DOHH2 (cell line): ENCODE measurements around the gene COA8.

Source experiments
- H3F3A ChIP-seq: fragments of 200-600 bp; sonication (generic), shearing (Covaris generic); 2 replicates; pipeline ENCODE4 v1.6.0; 2016; ENCODE audit warnings: antibody characterized with exemption, mild to moderate bottlenecking; ENCODE audit not compliant: control insufficient read depth, insufficient read depth
- H3K27ac ChIP-seq: fragments of 200-600 bp; sonication (generic); 2 replicates; pipeline ENCODE4 v1.5.1; 2014; ENCODE audit warnings: low read depth, mild to moderate bottlenecking, low read length, moderate library complexity
- H3K27me3 ChIP-seq: fragments of 200-600 bp; sonication (generic); 2 replicates; pipeline ENCODE4 v1.6.1; 2014; ENCODE audit warnings: mild to moderate bottlenecking, low read length, mixed read lengths; ENCODE audit not compliant: control insufficient read depth
- H3K36me3 ChIP-seq: fragments of 200-600 bp; sonication (generic); 2 replicates; pipeline ENCODE4 v1.6.1; 2014; ENCODE audit warnings: mild to moderate bottlenecking, low read length, moderate library complexity, mixed read lengths; ENCODE audit not compliant: control insufficient read depth
- H3K4me1 ChIP-seq: fragments of 200-600 bp; sonication (generic); 2 replicates; pipeline ENCODE4 v1.6.1; 2014; ENCODE audit warnings: mild to moderate bottlenecking, low read length, mixed read lengths; ENCODE audit not compliant: control insufficient read depth
- H3K4me2 ChIP-seq: fragments of 200-600 bp; sonication (generic); 2 replicates; pipeline ENCODE4 v1.6.0; 2014; ENCODE audit warnings: mild to moderate bottlenecking, low read length, moderate library complexity
- H3K4me3 ChIP-seq: fragments of 200-600 bp; sonication (generic); 2 replicates; pipeline ENCODE4 v1.5.1; 2014; ENCODE audit warnings: mild to moderate bottlenecking, low read length, mixed read lengths
- H3K79me2 ChIP-seq: fragments of 200-600 bp; sonication (generic); 2 replicates; pipeline ENCODE4 v1.6.1; 2014; ENCODE audit warnings: mild to moderate bottlenecking, low read length, mixed read lengths; ENCODE audit not compliant: control insufficient read depth
- H3K9me2 ChIP-seq: fragments of 200-600 bp; sonication (generic); replicated peaks from 2 replicates; pipeline ENCODE4 v1.6.1; 2014; ENCODE audit warnings: mild to moderate bottlenecking, low read length, mixed read lengths; ENCODE audit not compliant: control insufficient read depth
- H3K9me3 ChIP-seq: fragments of 200-600 bp; sonication (generic); 2 replicates; pipeline ENCODE4 v1.6.1; 2014; ENCODE audit warnings: antibody characterized with exemption, low read length, mixed read lengths; ENCODE audit not compliant: control insufficient read depth, insufficient read depth
- H4K20me1 ChIP-seq: fragments of 200-600 bp; sonication (generic); 2 replicates; pipeline ENCODE4 v1.6.0; 2014; ENCODE audit warnings: low read depth, mild to moderate bottlenecking, antibody characterized with exemption, low read length, moderate library complexity; ENCODE audit not compliant: control insufficient read depth, insufficient read depth
- CTCF ChIP-seq: fragments of 200-600 bp; sonication (generic); IDR thresholded peaks from one replicate; pipeline ENCODE4 v1.5.1; 2014; ENCODE audit warnings: antibody characterized with exemption, mild to moderate bottlenecking, low read depth, low read length; ENCODE audit not compliant: poor library complexity, severe bottlenecking
- EZH2phosphoT487 ChIP-seq: fragments of 200-600 bp; sonication (generic); IDR thresholded peaks from 2 replicates; pipeline ENCODE4 v1.6.1; 2017; ENCODE audit warnings: borderline replicate concordance, mild to moderate bottlenecking, antibody characterized with exemption, low read length, moderate library complexity, mixed read lengths

COA8 gene

GRCh38 chr14:103562429-103563225 lies at the start of gene COA8, which contains the start of gene BAG5:
Gene COA8 (plus strand): TSS chr14:103562960. CDS start chr14:103563002, 42 bp downstream.
Gene BAG5 (minus strand): TSS chr14:103562657. CDS start chr14:103561164, 1,493 bp downstream.
- Histone ChIP-seq H3K27ac (peak within 1 kb of the TSS; percentile 58), H4K20me1 (peaks cover 33% of the 10 kb centered on the region), H3K9me2 (no peaks in the 10 kb centered on the region), H3K4me3 (peak within 1 kb of the TSS; percentile 92), H3K4me2 (peak within 1 kb of the TSS; percentile 95), H3K4me1 (peaks cover 28% of the 10 kb centered on the region), H3F3A (peaks cover 6% of the 10 kb centered on the region), H3K27me3 (no peaks in the 10 kb centered on the region), H3K36me3 (peaks cover 38% of the 10 kb centered on the region), H3K79me2 (peaks cover 94% of the 10 kb centered on the region), H3K9me3 (no peaks in the 10 kb centered on the region)
- no peak for TF ChIP-seq CTCF
- no peak for TF ChIP-seq EZH2phosphoT487

GRCh38 chr14:103514596-103515421 lies 48.0 kb upstream of the COA8 start:
- no peaks in the 10 kb centered on the region for H3K9me2 ChIP-seq
- peaks cover 1% of the 10 kb centered on the region; the same call in 1 of the 2 replicates for H3K4me1 ChIP-seq
- H3K79me2 ChIP-seq: no peaks in the 10 kb centered on the region
- no peak overlapping the region for H3K27ac ChIP-seq
- peaks cover 8% of the 10 kb centered on the region; the same call in 1 of the 2 replicates for H3K36me3 ChIP-seq
- H4K20me1 ChIP-seq: 0 out of 2 replicates have a peak, but pooled peaks cover 6% of the 10 kb centered on the region
- H3F3A ChIP-seq: peaks cover 11% of the 10 kb centered on the region
- TF ChIP-seq CTCF (no peak), EZH2phosphoT487 (no peak)
- no peaks in the 10 kb centered on the region for H3K9me3 ChIP-seq
- no peak overlapping the region for H3K4me3 ChIP-seq
- peaks cover 7% of the 10 kb centered on the region; the same call in 1 of the 2 replicates for H3K27me3 ChIP-seq
- H3K4me2 ChIP-seq: no peak overlapping the region

GRCh38 chr14:103516426-103517173 lies 46.2 kb upstream of the COA8 start:
- H3K4me1 ChIP-seq: peaks cover 19% of the 10 kb centered on the region
- no peaks in the 10 kb centered on the region for H3K9me3 ChIP-seq
- H3K27me3 ChIP-seq: peaks cover 19% of the 10 kb centered on the region
- no peak overlapping the region for H3K27ac ChIP-seq
- H3K4me3 ChIP-seq: no peak overlapping the region
- peaks cover 11% of the 10 kb centered on the region for H3F3A ChIP-seq
- 0 out of 2 replicates have a peak, but pooled peaks cover 6% of the 10 kb centered on the region for H4K20me1 ChIP-seq
- H3K9me2 ChIP-seq: no peaks in the 10 kb centered on the region
- no peak overlapping the region for H3K4me2 ChIP-seq
- H3K79me2 ChIP-seq: no peaks in the 10 kb centered on the region
- H3K36me3 ChIP-seq: no peaks in the 10 kb centered on the region
- TF ChIP-seq CTCF (no peak), EZH2phosphoT487 (no peak)
